ENCODE measurements around the gene SEMA7A.

GRCh38 chr15:74391582-74392450 is 41.9 kb downstream of the SEMA7A start:
- TF ChIP-seq POLR2AphosphoS5 (IDR thresholded peaks at IDR 0.05; ENCODE audit: borderline replicate concordance, low read depth, low read length), result no peak
- no peak for TF ChIP-seq EZH2 (IDR thresholded peaks at IDR 0.05)
- TF ChIP-seq FOXP2 (optimal IDR thresholded peaks at IDR 0.05; ENCODE audit: control extremely low read depth, extremely low read length, insufficient read depth), result no peak
